MM.1S (cell line): ENCODE measurements around the gene OSGEP.
A peak's percentile ranks its signal among the peaks of the same experiment; 100 is the strongest.

Experiments used
- DNase-seq: peaks from one replicate; pipeline ENCODE4 v3.0.0-alpha.2; 2015
- H2AFZ ChIP-seq: fragments of 300-600 bp; sonication (generic); 2 replicates; pipeline ENCODE4 v1.6.0; 2016; ENCODE audit warnings: antibody characterized with exemption, low read length
- H3F3A ChIP-seq: fragments of 300-600 bp; sonication (generic); 2 replicates; pipeline ENCODE4 v1.6.1; 2016; ENCODE audit warnings: mild to moderate bottlenecking, antibody characterized with exemption, low read length, moderate library complexity, mixed read lengths; ENCODE audit not compliant: insufficient read depth
- H3K27ac ChIP-seq: fragments of 300-600 bp; sonication (generic); 2 replicates; pipeline ENCODE4 v1.5.1; 2016; ENCODE audit warnings: mild to moderate bottlenecking, low read length
- H3K27me3 ChIP-seq: fragments of 300-600 bp; sonication (generic); replicated peaks from 2 replicates; pipeline ENCODE4 v1.6.0; 2016; ENCODE audit warnings: low read length; ENCODE audit not compliant: insufficient read depth
- H3K36me3 ChIP-seq: fragments of 300-600 bp; sonication (generic); replicated peaks from 2 replicates; pipeline ENCODE4 v1.6.1; 2016; ENCODE audit warnings: mild to moderate bottlenecking, low read length, mixed read lengths; ENCODE audit not compliant: insufficient read depth
- H3K4me1 ChIP-seq: fragments of 300-600 bp; sonication (generic); 2 replicates; pipeline ENCODE4 v1.6.1; 2016; ENCODE audit warnings: low read length, mixed read lengths
- H3K4me2 ChIP-seq: fragments of 300-600 bp; sonication (generic); 2 replicates; pipeline ENCODE4 v1.6.0; 2016; ENCODE audit warnings: low read depth, low read length
- H3K4me3 ChIP-seq: fragments of 300-600 bp; sonication (generic); 2 replicates; pipeline ENCODE4 v1.5.1; 2016; ENCODE audit warnings: low read length, mixed read lengths
- H3K79me2 ChIP-seq: fragments of 300-600 bp; sonication (generic); 2 replicates; pipeline ENCODE4 v1.6.1; 2016; ENCODE audit warnings: mixed run types, low read length, mixed read lengths
- H3K9ac ChIP-seq: fragments of 300-600 bp; sonication (generic); 2 replicates; pipeline ENCODE4 v1.6.1; 2016; ENCODE audit warnings: low read length, mixed read lengths
- H3K9me2 ChIP-seq: fragments of 300-600 bp; sonication (generic); replicated peaks from 2 replicates; pipeline ENCODE4 v1.6.1; 2016; ENCODE audit warnings: mild to moderate bottlenecking, low read length, mixed read lengths; ENCODE audit not compliant: insufficient read depth
- H3K9me3 ChIP-seq: fragments of 300-600 bp; sonication (generic); replicated peaks from 2 replicates; pipeline ENCODE4 v1.6.1; 2016; ENCODE audit warnings: mild to moderate bottlenecking, low read length, mixed read lengths; ENCODE audit not compliant: insufficient read depth
- H4K20me1 ChIP-seq: fragments of 300-600 bp; sonication (generic); 2 replicates; pipeline ENCODE4 v1.6.1; 2016; ENCODE audit warnings: mild to moderate bottlenecking, low read length, moderate library complexity, mixed read lengths; ENCODE audit not compliant: insufficient read depth
- EZH2 ChIP-seq: fragments of 300-600 bp; sonication (generic); optimal IDR thresholded peaks from 2 replicates; pipeline ENCODE3; 2017; ENCODE audit warnings: low read depth, mild to moderate bottlenecking, antibody characterized with exemption, low read length, mixed read lengths
- EZH2phosphoT487 ChIP-seq: fragments of 300-600 bp; sonication (generic); IDR thresholded peaks from 2 replicates; pipeline ENCODE4 v1.6.1; 2018; ENCODE audit warnings: antibody characterized with exemption, low read length
- TF ChIP-seq, protein P1 (sequence below): fragments of 300-600 bp; sonication (generic); IDR thresholded peaks from 2 replicates; pipeline ENCODE4 v1.5.1; 2016; ENCODE audit warnings: antibody characterized with exemption, low read length, mixed read lengths

OSGEP gene

GRCh38 chr14:20413744-20414082 lies 40.9 kb downstream of the OSGEP start:
- Histone ChIP-seq H3K9ac (peak overlapping the region; percentile 68; the same call in 1 of the 2 replicates), H3K79me2 (peaks cover 14% of the 10 kb centered on the region), H3K4me2 (peak overlapping the region; percentile 94), H2AFZ (peak overlapping the region; percentile 85), H3K9me3 (no peaks in the 10 kb centered on the region), H3K9me2 (no peaks in the 10 kb centered on the region), H3F3A (no peaks in the 10 kb centered on the region; the same call in 1 of the 2 replicates), H3K4me1 (no peaks in the 10 kb centered on the region; the same call in 1 of the 2 replicates), H3K36me3 (no peaks in the 10 kb centered on the region), H3K27ac (peak overlapping the region; percentile 66; the same call in 1 of the 2 replicates), H3K4me3 (peak overlapping the region; percentile 86), H3K27me3 (no peaks in the 10 kb centered on the region), H4K20me1 (no peaks in the 10 kb centered on the region)
- TF ChIP-seq EZH2phosphoT487 (no peak), EZH2 (no peak)
- TF ChIP-seq, protein P1, sequence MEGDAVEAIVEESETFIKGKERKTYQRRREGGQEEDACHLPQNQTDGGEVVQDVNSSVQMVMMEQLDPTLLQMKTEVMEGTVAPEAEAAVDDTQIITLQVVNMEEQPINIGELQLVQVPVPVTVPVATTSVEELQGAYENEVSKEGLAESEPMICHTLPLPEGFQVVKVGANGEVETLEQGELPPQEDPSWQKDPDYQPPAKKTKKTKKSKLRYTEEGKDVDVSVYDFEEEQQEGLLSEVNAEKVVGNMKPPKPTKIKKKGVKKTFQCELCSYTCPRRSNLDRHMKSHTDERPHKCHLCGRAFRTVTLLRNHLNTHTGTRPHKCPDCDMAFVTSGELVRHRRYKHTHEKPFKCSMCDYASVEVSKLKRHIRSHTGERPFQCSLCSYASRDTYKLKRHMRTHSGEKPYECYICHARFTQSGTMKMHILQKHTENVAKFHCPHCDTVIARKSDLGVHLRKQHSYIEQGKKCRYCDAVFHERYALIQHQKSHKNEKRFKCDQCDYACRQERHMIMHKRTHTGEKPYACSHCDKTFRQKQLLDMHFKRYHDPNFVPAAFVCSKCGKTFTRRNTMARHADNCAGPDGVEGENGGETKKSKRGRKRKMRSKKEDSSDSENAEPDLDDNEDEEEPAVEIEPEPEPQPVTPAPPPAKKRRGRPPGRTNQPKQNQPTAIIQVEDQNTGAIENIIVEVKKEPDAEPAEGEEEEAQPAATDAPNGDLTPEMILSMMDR, result no peak
- no peak for DNase-seq

GRCh38 chr14:20412876-20413743 lies 41.5 kb downstream of the OSGEP start, which contains the start of gene TEP1:
Gene TEP1, minus strand, starts transcription at chr14:20413501. Its CDS starts 5,062 bp downstream, at chr14:20408439.
- no peaks in the 10 kb centered on the region; the same call in 1 of the 2 replicates for H3K4me1 ChIP-seq
- peak within 1 kb of the TSS; percentile 66; the same call in 1 of the 2 replicates for H3K27ac ChIP-seq

DNA sequence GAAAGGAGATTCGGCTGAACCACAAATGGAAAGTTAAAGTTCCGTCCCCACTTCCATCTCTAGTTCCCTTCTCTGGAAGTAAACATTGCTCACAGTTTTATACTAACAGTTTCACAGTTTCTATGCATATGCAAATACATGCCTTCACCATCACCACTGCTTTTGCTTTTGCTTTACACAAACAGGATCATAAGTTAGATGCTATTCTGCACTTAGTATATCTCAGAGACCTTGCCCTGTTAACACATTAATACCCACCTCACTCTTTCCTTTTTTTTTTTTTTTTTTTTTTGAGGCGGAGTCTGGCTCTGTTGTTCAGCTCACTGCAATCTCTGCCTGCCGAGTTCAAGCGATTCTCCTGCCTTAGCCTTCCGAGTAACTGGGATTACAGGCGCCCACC lies 42.2 kb downstream of the OSGEP start:
- DNase-seq, result peak; percentile 15
- peaks cover 14% of the 10 kb centered on the region for H3K79me2 ChIP-seq
- peak overlapping the region; percentile 86 for H3K4me3 ChIP-seq
- H4K20me1 ChIP-seq, result no peaks in the 10 kb centered on the region
- no peaks in the 10 kb centered on the region for H3K9me3 ChIP-seq
- H3K27me3 ChIP-seq, result no peaks in the 10 kb centered on the region
- peak overlapping the region; percentile 94; the same call in 1 of the 2 replicates for H3K4me2 ChIP-seq
- H2AFZ ChIP-seq, result no peak overlapping the region
- peak overlapping the region; percentile 68; the same call in 1 of the 2 replicates for H3K9ac ChIP-seq
- H3K4me1 ChIP-seq, result no peaks in the 10 kb centered on the region; the same call in 1 of the 2 replicates
- H3K9me2 ChIP-seq, result no peaks in the 10 kb centered on the region
- H3F3A ChIP-seq, result no peaks in the 10 kb centered on the region; the same call in 1 of the 2 replicates
- no peaks in the 10 kb centered on the region for H3K36me3 ChIP-seq
- no peak for TF ChIP-seq EZH2phosphoT487
- TF ChIP-seq, protein P1, result no peak
- no peak for TF ChIP-seq EZH2
- H3K27ac ChIP-seq, result peak overlapping the region; percentile 66; the same call in 1 of the 2 replicates

More at GRCh38 chr14:20412876-20413743, 41.5 kb downstream of the OSGEP start, which contains the start of gene TEP1:
- no peak for TF ChIP-seq EZH2
- TF ChIP-seq EZH2phosphoT487, result no peak
- TF ChIP-seq, protein P1, result no peak
- H4K20me1 ChIP-seq, result no peaks in the 10 kb centered on the region
- H3F3A ChIP-seq, result no peaks in the 10 kb centered on the region; the same call in 1 of the 2 replicates
- peak within 1 kb of the TSS; percentile 94 for H3K4me2 ChIP-seq
- peak within 1 kb of the TSS; percentile 85 for H2AFZ ChIP-seq
- peaks cover 14% of the 10 kb centered on the region for H3K79me2 ChIP-seq
- DNase-seq, result peak; percentile 17
- no peaks in the 10 kb centered on the region for H3K9me3 ChIP-seq
- no peaks in the 10 kb centered on the region for H3K36me3 ChIP-seq
- peak within 1 kb of the TSS; percentile 86 for H3K4me3 ChIP-seq
- H3K9me2 ChIP-seq, result no peaks in the 10 kb centered on the region
- peak within 1 kb of the TSS; percentile 68 for H3K9ac ChIP-seq
- H3K27me3 ChIP-seq, result no peaks in the 10 kb centered on the region
